GM08714 (cell line): ENCODE measurements around the gene ING2.

ENCODE experiments used
- H3K4me3 ChIP-seq: fragments of 200-500 bp; sonication (Bioruptor generic); 2 replicates; pipeline ENCODE4 v1.5.1; 2014; ENCODE audit warnings: mild to moderate bottlenecking, low read length, inconsistent platforms
- ZNF274 ChIP-seq: IDR thresholded peaks from 2 replicates; pipeline ENCODE4 v1.6.1; 2012; ENCODE audit warnings: mild to moderate bottlenecking, low read depth, low read length

The ING2 gene

DNA sequence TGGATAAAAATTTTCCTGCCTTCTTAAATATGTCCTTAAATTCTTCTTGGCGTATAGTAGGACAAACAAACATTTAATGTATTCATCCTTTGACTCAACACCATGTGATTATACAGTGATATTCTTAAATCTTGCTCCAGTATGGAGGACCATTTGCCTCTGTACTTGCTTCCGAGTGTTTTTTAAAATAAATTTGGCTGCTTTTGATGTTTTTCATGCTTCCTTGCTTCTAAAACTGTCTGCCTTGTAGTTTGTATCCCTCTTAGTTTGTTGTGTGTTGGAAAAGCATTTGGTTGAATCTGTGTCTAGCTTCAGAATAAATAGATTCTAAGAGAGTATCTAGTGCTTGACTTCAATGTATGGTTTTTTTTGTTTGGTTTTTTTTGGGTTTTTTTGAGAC is 12.3 kb downstream of the ING2 start:
- no peak overlapping the region for H3K4me3 ChIP-seq
- TF ChIP-seq ZNF274 = no peak

- no peak overlapping the region for H3K4me3 ChIP-seq
- no peak for TF ChIP-seq ZNF274
Observed at GRCh38 chr4:183517781-183518180, 12.9 kb downstream of the ING2 start.

DNA sequence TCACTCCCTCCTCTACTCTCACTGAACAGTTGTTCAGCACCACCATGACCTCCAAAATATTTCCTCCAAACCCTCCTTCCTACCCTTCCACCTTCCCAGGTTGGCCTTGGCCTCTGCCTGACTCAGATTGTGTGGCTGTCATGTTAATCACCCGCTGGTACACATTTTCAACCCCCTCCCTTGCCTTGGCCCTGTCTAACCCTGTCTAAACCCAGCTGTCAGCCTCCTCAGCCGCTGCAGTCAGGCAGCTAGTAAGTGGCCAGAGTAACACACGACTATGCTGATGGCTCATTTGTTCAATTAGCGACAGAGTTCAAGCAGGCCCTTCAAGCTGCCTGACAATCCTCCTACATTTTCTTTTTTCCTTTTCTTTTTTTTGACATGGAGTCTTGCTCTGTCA is 18.0 kb downstream of the ING2 start:
- H3K4me3 ChIP-seq = no peak overlapping the region
- TF ChIP-seq ZNF274 = no peak

- H3K4me3 ChIP-seq = no peak overlapping the region
- TF ChIP-seq ZNF274 = no peak
Observed at GRCh38 chr4:183527326-183527725, 22.5 kb downstream of the ING2 start.

DNA sequence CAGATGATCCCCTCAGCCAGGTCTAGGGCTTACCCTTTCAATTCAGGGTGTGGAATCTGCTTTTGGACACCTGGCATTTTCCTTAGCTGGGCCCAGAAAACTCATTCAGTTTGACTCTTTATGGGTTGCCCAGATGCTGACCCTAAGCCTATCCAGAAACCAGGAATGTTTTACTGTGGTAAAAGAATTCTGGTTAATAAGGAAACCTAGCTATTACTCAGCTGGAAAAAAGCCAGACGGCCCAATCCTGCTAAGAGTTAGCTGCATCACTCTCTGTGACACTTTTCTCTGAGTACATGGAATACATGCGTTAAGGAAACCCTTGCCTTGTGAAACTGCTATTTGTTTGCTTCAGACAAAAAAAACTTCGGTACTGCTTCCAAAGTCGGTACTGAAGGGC is 28.0 kb downstream of the ING2 start:
- no peak for TF ChIP-seq ZNF274
- no peak overlapping the region for H3K4me3 ChIP-seq

DNA sequence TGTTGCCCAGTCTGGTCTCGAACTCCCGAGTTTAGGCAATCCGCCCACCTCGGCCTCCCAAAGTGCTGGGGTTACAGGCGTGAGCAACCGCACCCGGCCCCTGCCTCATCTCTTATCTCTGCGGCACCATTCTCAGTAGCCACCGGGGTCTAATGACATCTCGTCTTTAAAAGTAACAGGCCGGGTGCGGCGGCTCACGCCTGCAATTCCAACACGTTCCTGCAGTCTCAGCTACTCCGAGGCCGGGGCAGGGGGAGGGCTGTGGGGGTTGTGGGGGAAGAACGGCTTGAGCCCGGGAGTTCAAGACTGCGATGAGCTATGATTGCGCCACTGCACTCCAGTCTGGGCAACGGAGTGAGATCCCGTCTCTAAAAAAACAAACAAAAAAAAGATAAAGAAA is 28.8 kb downstream of the ING2 start:
- no peak for TF ChIP-seq ZNF274
- no peak overlapping the region for H3K4me3 ChIP-seq

- TF ChIP-seq ZNF274 = no peak
- H3K4me3 ChIP-seq = no peak overlapping the region
Observed at GRCh38 chr4:183540410-183541009, 35.7 kb downstream of the ING2 start.

- no peak overlapping the region for H3K4me3 ChIP-seq
- no peak for TF ChIP-seq ZNF274
Observed at GRCh38 chr4:183541010-183541751, 36.3 kb downstream of the ING2 start.

- H3K4me3 ChIP-seq = no peak overlapping the region
- no peak for TF ChIP-seq ZNF274
Observed at GRCh38 chr4:183541752-183542040, 36.8 kb downstream of the ING2 start.

- TF ChIP-seq ZNF274 = no peak
Observed at GRCh38 chr4:183543435-183543834, 38.6 kb downstream of the ING2 start.

DNA sequence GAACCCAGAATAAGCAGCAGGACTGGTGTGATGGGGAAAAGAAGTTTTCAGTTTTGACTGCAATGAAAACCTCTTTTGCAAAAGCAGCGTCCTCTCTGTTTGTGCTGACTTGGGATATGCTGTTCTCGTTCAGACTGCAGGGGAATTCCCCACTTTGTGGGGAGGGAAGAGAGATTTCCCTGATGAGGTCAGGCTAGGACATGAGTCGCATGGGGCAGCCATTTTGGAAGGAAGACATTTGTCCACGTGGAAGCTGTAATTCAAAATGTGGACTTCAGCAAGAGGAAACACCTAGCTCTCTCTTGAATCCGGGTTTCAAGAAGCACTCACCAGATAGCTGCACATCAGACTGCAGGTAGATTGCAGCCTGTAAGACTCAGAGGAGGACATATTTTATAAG is 39.3 kb downstream of the ING2 start:
- TF ChIP-seq ZNF274 = no peak

More at GRCh38 chr4:183543435-183543834, 38.6 kb downstream of the ING2 start:
- H3K4me3 ChIP-seq = no peak overlapping the region

GRCh38 chr4:183546376-183546775 is 41.5 kb downstream of the ING2 start:
- TF ChIP-seq ZNF274 = no peak
- H3K4me3 ChIP-seq = no peak overlapping the region

More for the DNA sequence above, 39.3 kb downstream of the ING2 start:
- no peak overlapping the region for H3K4me3 ChIP-seq

- no peak for TF ChIP-seq ZNF274
- no peak overlapping the region for H3K4me3 ChIP-seq
Observed at GRCh38 chr4:183548306-183548705, 43.4 kb downstream of the ING2 start.

- TF ChIP-seq ZNF274 = no peak
Observed at GRCh38 chr4:183550345-183551093, 45.7 kb downstream of the ING2 start.

More at GRCh38 chr4:183550345-183551093, 45.7 kb downstream of the ING2 start:
- no peak overlapping the region for H3K4me3 ChIP-seq
